Measurements from ENCODE around the gene MDC1. TPM values are rescaled to one million over a fixed set of nuclear protein-coding genes. Genes with fewer than 3 reads are reported as not detected.

MDC1 gene
- total and polyA plus RNA-seq, 4 experiments from 2014 or later: 9.8 to 73.5 (median 60.7) TPM; not detected in 1

GRCh38 chr6:30696432-30696831 is 20.6 kb downstream of the MDC1 start:
- no peak overlapping the region for H3K4me3 ChIP-seq (ENCODE audit: low read length in 2 of 2)
- ChIA-PET POLR2A (ENCODE audit: partially characterized antibody) (interaction anchor here (29.9 to 47.0 kb wide), 2 partner anchors 11 to 14 kb away, joined by 1474 read pairs; partner anchors contain the start of genes DHX16, MDC1, NRM and PPP1R18), CTCF (ENCODE audit: partially characterized antibody) (interaction anchor here (0.8 to 2.0 kb wide), 4 partner anchors 15 to 34 kb away, joined by 3 to 9 read pairs (median 4); no protein-coding TSS in a partner anchor)
- Mint-ChIP-seq H3K4me3 (no peak overlapping the region), H3K9me3 (no peaks in the 10 kb centered on the region), H3K27ac (no peak overlapping the region), H3K4me1 (peaks cover 3 to 7% (median 5%) of the 10 kb centered on the region in 4 donors), H3K27me3 (no peaks in the 10 kb centered on the region), H3K36me3 (peaks cover 1 to 5% of the 10 kb centered on the region in 2 donors)
- H3K27me3 ChIP-seq (ENCODE audit: insufficient read depth, low read length): no peaks in the 10 kb centered on the region
- no peaks in the 10 kb centered on the region for H3K36me3 ChIP-seq (ENCODE audit: insufficient read depth, low read length)
- no peak overlapping the region for H3K27ac ChIP-seq (ENCODE audit: low read depth, low read length)
- peaks cover 3% of the 10 kb centered on the region for H3K4me1 ChIP-seq (ENCODE audit: insufficient read depth, low read length)
- DNase-seq: no peak
- intact Hi-C loops (cut with micrococcal nuclease): no loop called here
- H3K9me3 ChIP-seq (ENCODE audit: control insufficient read depth in 1 of 2, low read length in 2 of 2): no peaks in the 10 kb centered on the region

- intact Hi-C loops (cut with micrococcal nuclease): no loop called here
- ChIA-PET CTCF (ENCODE audit: partially characterized antibody) (interaction anchor here (0.7 to 3.3 kb wide), 4 partner anchors 12 to 40 kb away, joined by 3 to 22 read pairs (median 8); no protein-coding TSS in a partner anchor), POLR2A (ENCODE audit: partially characterized antibody) (interaction anchor here (4.7 to 47.0 kb wide), 3 partner anchors 6 to 77 kb away, joined by 27 to 1474 read pairs (median 1474); partner anchors contain the start of genes DHX16, MDC1, NRM and PPP1R18)
- peak overlapping the region in 1 of 2 donors; percentile 68 for H3K4me3 ChIP-seq (ENCODE audit: low read length in 2 of 2)
- H3K4me1 ChIP-seq (ENCODE audit: insufficient read depth, low read length): peaks cover 40% of the 10 kb centered on the region
- no peaks in the 10 kb centered on the region for H3K9me3 ChIP-seq (ENCODE audit: control insufficient read depth in 1 of 2, low read length in 2 of 2)
- no peaks in the 10 kb centered on the region for H3K27me3 ChIP-seq (ENCODE audit: insufficient read depth, low read length)
- Mint-ChIP-seq H3K27ac (peak overlapping the region; percentile 49 to 96 (median 86)), H3K9me3 (no peaks in the 10 kb centered on the region), H3K4me3 (peak overlapping the region; percentile 85 to 91 (median 89)), H3K4me1 (peaks cover 35 to 47% (median 40%) of the 10 kb centered on the region in 4 donors), H3K27me3 (no peaks in the 10 kb centered on the region), H3K36me3 (peaks cover 0 to 12% of the 10 kb centered on the region in 2 donors)
- no peaks in the 10 kb centered on the region for H3K36me3 ChIP-seq (ENCODE audit: insufficient read depth, low read length)
- DNase-seq: no peak
- H3K27ac ChIP-seq (ENCODE audit: low read depth, low read length): peak overlapping the region; percentile 46
These were observed 25.8 kb downstream of the MDC1 start for GRCh38 chr6:30691208-30691847.

- H3K9me3 Mint-ChIP-seq: no peaks in the 10 kb centered on the region
- H3K27ac Mint-ChIP-seq: peak within 1 kb of the TSS; percentile 83 to 96 (median 93)
- Histone ChIP-seq H3K27ac (ENCODE audit: low read depth, low read length) (peak within 1 kb of the TSS; percentile 46), H3K9me3 (ENCODE audit: control insufficient read depth in 1 of 2, low read length in 2 of 2) (no peaks in the 10 kb centered on the region), H3K27me3 (ENCODE audit: insufficient read depth, low read length) (no peaks in the 10 kb centered on the region), H3K4me3 (ENCODE audit: low read length in 2 of 2) (peak within 1 kb of the TSS; percentile 68 to 76), H3K4me1 (ENCODE audit: insufficient read depth, low read length) (peaks cover 40% of the 10 kb centered on the region), H3K36me3 (ENCODE audit: insufficient read depth, low read length) (no peaks in the 10 kb centered on the region)
- H3K36me3 Mint-ChIP-seq: peaks cover 0 to 18% of the 10 kb centered on the region in 2 donors
- H3K27me3 Mint-ChIP-seq: no peaks in the 10 kb centered on the region
- intact Hi-C loops (cut with micrococcal nuclease): loop anchor here (1.0 kb wide), 1 partner anchor 8 kb away; no protein-coding TSS in a partner anchor
- ChIA-PET POLR2A (ENCODE audit: partially characterized antibody) (interaction anchor here (4.7 to 47.0 kb wide), 3 partner anchors 5 to 76 kb away, joined by 27 to 1474 read pairs (median 1474); partner anchors contain the start of genes DHX16, MDC1, NRM and PPP1R18), CTCF (ENCODE audit: partially characterized antibody) (interaction anchor here (0.8 to 3.7 kb wide), 5 partner anchors 12 to 40 kb away, joined by 3 to 26 read pairs (median 12); no protein-coding TSS in a partner anchor)
- peaks cover 36 to 52% (median 41%) of the 10 kb centered on the region in 4 donors for H3K4me1 Mint-ChIP-seq
- peak in 4 of 5 donors; percentile 49 to 59 (median 53) for DNase-seq
- peak within 1 kb of the TSS; percentile 85 to 93 (median 90) for H3K4me3 Mint-ChIP-seq
These were observed 26.5 kb downstream of the MDC1 start, which contains the start of gene NRM for GRCh38 chr6:30690403-30691207. Gene NRM, minus strand, starts transcription at chr6:30690984. Its CDS starts 10 bp downstream, at chr6:30690974.

- Mint-ChIP-seq H3K36me3 (peaks cover 6 to 24% of the 10 kb centered on the region in 2 donors), H3K27me3 (no peaks in the 10 kb centered on the region), H3K9me3 (peaks cover 0 to 3% (median 0%) of the 10 kb centered on the region in 8 donors), H3K4me3 (peak overlapping the region; percentile 78 to 93 (median 88)), H3K27ac (peak overlapping the region; percentile 83 to 96 (median 93)), H3K4me1 (peaks cover 35 to 57% (median 41%) of the 10 kb centered on the region in 4 donors)
- Histone ChIP-seq H3K4me1 (ENCODE audit: insufficient read depth, low read length) (peaks cover 40% of the 10 kb centered on the region), H3K27ac (ENCODE audit: low read depth, low read length) (peak overlapping the region; percentile 46), H3K36me3 (ENCODE audit: insufficient read depth, low read length) (no peaks in the 10 kb centered on the region), H3K4me3 (ENCODE audit: low read length in 2 of 2) (peak overlapping the region; percentile 68 to 76), H3K27me3 (ENCODE audit: insufficient read depth, low read length) (no peaks in the 10 kb centered on the region), H3K9me3 (ENCODE audit: control insufficient read depth in 1 of 2, low read length in 2 of 2) (no peaks in the 10 kb centered on the region)
- POLR2A ChIA-PET (ENCODE audit: partially characterized antibody): interaction anchor here (4.7 to 47.0 kb wide), 3 partner anchors 4 to 75 kb away, joined by 27 to 1474 read pairs (median 1474); partner anchors contain the start of genes DHX16, MDC1, NRM and PPP1R18
- CTCF ChIA-PET (ENCODE audit: partially characterized antibody): interaction anchor here (0.8 to 3.7 kb wide), 4 partner anchors 11 to 41 kb away, joined by 3 to 29 read pairs (median 24); no protein-coding TSS in a partner anchor
- DNase-seq: no peak
- intact Hi-C loops (cut with micrococcal nuclease): loop anchor here (1.0 kb wide), 1 partner anchor 8 kb away; no protein-coding TSS in a partner anchor
These were observed 27.1 kb downstream of the MDC1 start for GRCh38 chr6:30689985-30690384.

- Mint-ChIP-seq H3K4me1 (peaks cover 34 to 61% (median 41%) of the 10 kb centered on the region in 4 donors), H3K27ac (peak overlapping the region; percentile 83 to 99 (median 95)), H3K36me3 (peaks cover 8 to 29% of the 10 kb centered on the region in 2 donors), H3K4me3 (peak overlapping the region; percentile 97 to 100 (median 99)), H3K9me3 (peaks cover 0 to 3% (median 0%) of the 10 kb centered on the region in 8 donors), H3K27me3 (no peaks in the 10 kb centered on the region)
- H3K4me1 ChIP-seq (ENCODE audit: insufficient read depth, low read length): peaks cover 40% of the 10 kb centered on the region
- no peaks in the 10 kb centered on the region for H3K27me3 ChIP-seq (ENCODE audit: insufficient read depth, low read length)
- no peak overlapping the region for H3K4me3 ChIP-seq (ENCODE audit: low read length in 2 of 2)
- CTCF ChIA-PET (ENCODE audit: partially characterized antibody): interaction anchor here (0.8 to 3.7 kb wide), 4 partner anchors 11 to 42 kb away, joined by 3 to 29 read pairs (median 14); no protein-coding TSS in a partner anchor
- no peaks in the 10 kb centered on the region for H3K36me3 ChIP-seq (ENCODE audit: insufficient read depth, low read length)
- POLR2A ChIA-PET (ENCODE audit: partially characterized antibody): interaction anchor here (4.7 to 47.0 kb wide), 3 partner anchors 4 to 75 kb away, joined by 27 to 1474 read pairs (median 1474); partner anchors contain the start of genes DHX16, MDC1, NRM and PPP1R18
- DNase-seq: no peak
- H3K9me3 ChIP-seq (ENCODE audit: control insufficient read depth in 1 of 2, low read length in 2 of 2): no peaks in the 10 kb centered on the region
- H3K27ac ChIP-seq (ENCODE audit: low read depth, low read length): peak overlapping the region; percentile 94
- intact Hi-C loops (cut with micrococcal nuclease): no loop called here
These were observed 27.8 kb downstream of the MDC1 start for GRCh38 chr6:30689022-30689865.

GRCh38 chr6:30688569-30688968 is 28.5 kb downstream of the MDC1 start:
- peak overlapping the region; percentile 97 to 100 (median 99) for H3K4me3 Mint-ChIP-seq
- Histone ChIP-seq H3K9me3 (ENCODE audit: control insufficient read depth in 1 of 2, low read length in 2 of 2) (no peaks in the 10 kb centered on the region), H3K36me3 (ENCODE audit: insufficient read depth, low read length) (no peaks in the 10 kb centered on the region), H3K27me3 (ENCODE audit: insufficient read depth, low read length) (no peaks in the 10 kb centered on the region), H3K4me3 (ENCODE audit: low read length in 2 of 2) (peak overlapping the region in 1 of 2 donors; percentile 100), H3K27ac (ENCODE audit: low read depth, low read length) (peak overlapping the region; percentile 94), H3K4me1 (ENCODE audit: insufficient read depth, low read length) (peaks cover 40% of the 10 kb centered on the region)
- H3K36me3 Mint-ChIP-seq: peaks cover 15 to 33% of the 10 kb centered on the region in 2 donors
- no peak for DNase-seq
- H3K27ac Mint-ChIP-seq: peak overlapping the region; percentile 85 to 99 (median 95)
- H3K27me3 Mint-ChIP-seq: no peaks in the 10 kb centered on the region
- ChIA-PET CTCF (ENCODE audit: partially characterized antibody) (interaction anchor here (1.2 to 3.7 kb wide), 3 partner anchors 10 to 41 kb away, joined by 3 to 29 read pairs (median 26); no protein-coding TSS in a partner anchor), POLR2A (ENCODE audit: partially characterized antibody) (interaction anchor here (0.7 to 47.0 kb wide), 4 partner anchors 3 to 74 kb away, joined by 3 to 1474 read pairs (median 750); partner anchors contain the start of genes DHX16, MDC1, MRPS18B and NRM)
- intact Hi-C loops (cut with micrococcal nuclease): no loop called here
- H3K4me1 Mint-ChIP-seq: peaks cover 34 to 61% (median 41%) of the 10 kb centered on the region in 4 donors
- peaks cover 0 to 3% (median 0%) of the 10 kb centered on the region in 8 donors for H3K9me3 Mint-ChIP-seq

Data from CD4-positive, alpha-beta memory T cell (primary cell).